D341Med (cell line): ENCODE results near the gene TMEM88.

Experiments
- DNase-seq: peaks from one replicate; pipeline ENCODE4 v3.0.0; 2012; ENCODE audit warnings: low spot score

The TMEM88 gene

DNA sequence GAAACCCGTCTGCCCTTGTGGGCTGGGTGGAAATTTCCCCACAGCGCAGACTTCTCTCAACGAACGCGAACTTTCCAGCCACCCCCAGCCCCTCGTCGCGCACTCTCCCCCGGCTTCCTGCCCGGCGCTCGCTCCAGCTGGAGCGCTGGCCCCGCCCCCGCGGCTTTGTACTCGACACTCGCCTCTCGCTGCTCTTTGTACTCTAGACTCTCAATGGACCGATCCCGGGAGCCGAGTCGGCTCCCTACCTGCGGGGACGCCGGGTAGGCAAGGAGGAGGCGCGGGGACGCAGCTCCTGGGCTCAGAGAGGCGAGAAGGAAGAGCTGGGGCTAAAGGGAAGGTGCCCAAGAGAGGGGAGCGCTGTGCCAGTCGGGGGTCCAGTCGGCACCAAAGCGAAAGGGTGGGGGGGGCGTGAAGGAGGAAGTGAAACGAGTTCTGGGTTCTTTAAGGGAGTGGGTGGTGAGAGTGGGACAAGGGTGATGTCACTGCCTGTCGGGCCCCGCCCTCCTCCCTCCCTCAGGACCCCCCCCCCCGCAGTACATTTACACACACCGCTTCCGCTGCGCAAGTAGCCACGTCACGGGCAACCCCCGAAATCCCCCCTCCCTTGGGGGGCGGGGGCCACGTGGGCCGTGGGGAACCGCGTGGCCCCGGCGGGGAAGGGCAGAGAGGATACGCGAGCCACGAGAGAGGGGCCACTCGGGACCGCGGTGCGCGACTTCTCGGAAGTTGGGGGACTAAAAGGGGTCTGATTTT is 11.2 kb upstream of the TMEM88 start:
- DNase-seq: peak; percentile 58

DNA sequence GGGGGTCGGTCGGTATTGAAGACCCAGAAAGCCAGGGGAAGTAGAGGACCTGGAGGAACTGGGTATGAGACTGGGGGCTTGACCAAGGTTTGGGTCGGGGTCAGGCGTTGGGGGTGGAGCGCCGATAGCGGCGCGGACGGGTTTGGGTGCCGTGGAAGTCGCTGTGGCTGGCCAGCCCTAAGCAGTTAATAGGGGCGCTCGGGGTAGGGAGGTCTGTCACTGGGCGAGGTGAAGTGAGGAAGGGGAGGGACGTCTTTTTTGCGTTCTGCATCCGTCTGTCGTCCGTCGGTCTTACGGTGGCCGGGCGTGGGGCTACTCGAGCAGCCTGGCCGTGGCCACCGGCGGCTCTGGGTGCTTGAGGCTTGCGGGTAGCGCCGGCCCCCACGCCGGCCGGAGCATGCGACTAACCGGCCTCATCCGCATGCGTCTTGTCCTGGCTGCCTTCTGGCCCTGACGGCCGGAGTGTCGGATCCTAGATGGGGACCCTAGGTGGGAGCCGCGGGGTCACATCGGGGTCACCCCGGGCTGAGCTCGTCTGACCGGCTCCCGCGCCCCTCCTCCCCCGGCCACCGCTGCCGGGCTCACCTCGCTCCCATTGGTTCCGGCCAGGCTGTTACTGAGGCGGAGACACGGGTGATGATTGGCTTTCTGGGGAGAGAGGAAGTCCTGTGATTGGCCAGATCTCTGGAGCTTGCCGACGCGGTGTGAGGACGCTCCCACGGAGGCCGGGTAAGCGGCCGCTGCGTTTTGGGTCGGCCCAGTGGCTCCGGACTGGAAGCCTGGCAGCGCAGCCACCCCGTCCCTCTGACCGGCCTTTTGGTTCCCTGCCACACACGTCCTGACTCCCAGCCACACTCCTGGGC is 10.3 kb upstream of the TMEM88 start:
- peak; percentile 79 for DNase-seq

DNA sequence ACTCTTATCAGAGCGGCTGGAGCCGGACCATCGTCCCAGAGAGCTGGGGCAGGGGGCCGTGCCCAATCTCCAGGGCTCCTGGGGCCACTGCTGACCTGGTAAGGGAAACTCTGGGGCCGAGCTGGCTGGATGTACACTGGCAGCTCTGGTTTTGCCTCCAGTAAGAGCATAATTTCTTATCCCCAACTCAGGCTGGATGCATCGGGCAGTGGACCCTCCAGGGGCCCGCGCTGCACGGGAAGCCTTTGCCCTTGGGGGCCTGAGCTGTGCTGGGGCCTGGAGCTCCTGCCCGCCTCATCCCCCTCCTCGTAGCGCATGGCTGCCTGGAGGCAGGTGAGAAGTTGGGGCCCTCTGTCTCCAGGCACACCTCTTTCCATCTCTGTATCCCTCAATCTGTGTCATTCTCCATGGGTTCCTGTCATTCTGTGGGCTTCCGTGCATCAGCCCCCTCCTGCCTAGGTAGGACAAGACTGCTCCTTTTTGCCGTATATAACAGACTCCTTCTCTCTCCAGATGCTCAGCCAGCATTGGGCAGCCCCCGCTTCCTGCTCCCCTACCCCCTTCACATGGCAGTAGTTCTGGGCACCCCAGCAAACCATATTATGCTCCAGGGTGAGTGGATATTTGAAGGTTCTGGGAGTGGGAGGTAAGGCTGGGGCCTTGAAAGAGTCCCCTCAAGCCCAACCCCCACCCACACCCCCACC is 9.4 kb upstream of the TMEM88 start:
- DNase-seq: no peak

DNA sequence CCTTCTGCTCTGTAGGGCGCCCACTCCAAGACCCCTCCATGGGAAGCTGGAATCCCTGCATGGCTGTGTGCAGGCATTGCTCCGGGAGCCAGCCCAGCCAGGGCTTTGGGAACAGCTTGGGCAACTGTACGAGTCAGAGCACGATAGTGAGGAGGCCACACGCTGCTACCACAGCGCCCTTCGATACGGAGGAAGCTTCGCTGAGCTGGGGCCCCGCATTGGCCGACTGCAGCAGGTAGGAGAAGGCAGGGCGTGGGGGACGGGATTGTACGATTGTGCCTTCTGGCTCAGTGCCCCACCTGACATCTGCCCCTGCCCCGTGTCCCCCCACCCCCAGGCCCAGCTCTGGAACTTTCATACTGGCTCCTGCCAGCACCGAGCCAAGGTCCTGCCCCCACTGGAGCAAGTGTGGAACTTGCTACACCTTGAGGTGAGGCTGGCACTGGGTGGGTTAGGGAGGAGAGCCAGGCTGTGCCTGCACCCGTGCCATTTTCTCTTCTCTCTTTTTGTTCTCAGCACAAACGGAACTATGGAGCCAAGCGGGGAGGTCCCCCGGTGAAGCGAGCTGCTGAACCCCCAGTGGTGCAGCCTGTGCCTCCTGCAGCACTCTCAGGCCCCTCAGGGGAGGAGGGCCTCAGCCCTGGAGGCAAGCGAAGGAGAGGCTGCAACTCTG is 8.7 kb upstream of the TMEM88 start:
- no peak for DNase-seq

DNA sequence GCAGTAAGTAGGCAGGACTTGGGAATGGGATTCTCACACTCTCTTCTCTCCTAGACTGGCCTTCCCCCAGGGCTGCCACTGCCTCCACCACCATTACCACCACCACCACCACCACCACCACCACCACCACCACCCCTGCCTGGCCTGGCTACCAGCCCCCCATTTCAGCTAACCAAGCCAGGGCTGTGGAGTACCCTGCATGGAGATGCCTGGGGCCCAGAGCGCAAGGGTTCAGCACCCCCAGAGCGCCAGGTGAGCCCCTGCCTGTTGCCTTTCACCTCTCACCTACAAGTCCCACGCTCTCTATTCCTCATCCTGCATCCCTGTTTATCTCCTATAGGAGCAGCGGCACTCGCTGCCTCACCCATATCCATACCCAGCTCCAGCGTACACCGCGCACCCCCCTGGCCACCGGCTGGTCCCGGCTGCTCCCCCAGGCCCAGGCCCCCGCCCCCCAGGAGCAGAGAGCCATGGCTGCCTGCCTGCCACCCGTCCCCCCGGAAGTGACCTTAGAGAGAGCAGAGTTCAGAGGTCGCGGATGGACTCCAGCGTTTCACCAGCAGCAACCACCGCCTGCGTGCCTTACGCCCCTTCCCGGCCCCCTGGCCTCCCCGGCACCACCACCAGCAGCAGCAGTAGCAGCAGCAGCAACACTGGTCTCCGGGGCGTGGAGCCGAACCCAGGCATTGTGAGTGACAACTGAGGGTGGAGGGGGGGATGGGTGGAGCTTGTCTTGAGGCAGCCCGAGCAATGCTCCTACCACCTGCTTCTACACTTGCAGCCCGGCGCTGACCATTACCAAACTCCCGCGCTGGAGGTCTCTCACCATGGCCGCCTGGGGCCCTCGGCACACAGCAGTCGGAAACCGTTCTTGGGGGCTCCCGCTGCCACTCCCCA is 7.9 kb upstream of the TMEM88 start:
- no peak for DNase-seq

DNA sequence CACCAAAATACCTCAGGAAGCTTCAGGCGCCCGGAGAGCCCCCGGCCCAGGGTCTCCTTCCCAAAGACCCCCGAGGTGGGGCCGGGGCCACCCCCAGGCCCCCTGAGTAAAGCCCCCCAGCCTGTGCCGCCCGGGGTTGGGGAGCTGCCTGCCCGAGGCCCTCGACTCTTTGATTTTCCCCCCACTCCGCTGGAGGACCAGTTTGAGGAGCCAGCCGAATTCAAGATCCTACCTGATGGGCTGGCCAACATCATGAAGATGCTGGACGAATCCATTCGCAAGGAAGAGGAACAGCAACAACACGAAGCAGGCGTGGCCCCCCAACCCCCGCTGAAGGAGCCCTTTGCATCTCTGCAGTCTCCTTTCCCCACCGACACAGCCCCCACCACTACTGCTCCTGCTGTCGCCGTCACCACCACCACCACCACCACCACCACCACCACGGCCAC is 6.7 kb upstream of the TMEM88 start:
- no peak for DNase-seq

DNA sequence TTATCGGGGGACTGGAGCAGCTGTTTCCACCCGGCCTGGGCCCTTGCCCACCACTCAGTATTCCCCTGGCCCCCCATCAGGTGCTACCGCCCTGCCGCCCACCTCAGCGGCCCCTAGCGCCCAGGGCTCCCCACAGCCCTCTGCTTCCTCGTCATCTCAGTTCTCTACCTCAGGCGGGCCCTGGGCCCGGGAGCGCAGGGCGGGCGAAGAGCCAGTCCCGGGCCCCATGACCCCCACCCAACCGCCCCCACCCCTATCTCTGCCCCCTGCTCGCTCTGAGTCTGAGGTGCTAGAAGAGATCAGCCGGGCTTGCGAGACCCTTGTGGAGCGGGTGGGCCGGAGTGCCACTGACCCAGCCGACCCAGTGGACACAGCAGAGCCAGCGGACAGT is 6.1 kb upstream of the TMEM88 start:
- DNase-seq: no peak

DNA sequence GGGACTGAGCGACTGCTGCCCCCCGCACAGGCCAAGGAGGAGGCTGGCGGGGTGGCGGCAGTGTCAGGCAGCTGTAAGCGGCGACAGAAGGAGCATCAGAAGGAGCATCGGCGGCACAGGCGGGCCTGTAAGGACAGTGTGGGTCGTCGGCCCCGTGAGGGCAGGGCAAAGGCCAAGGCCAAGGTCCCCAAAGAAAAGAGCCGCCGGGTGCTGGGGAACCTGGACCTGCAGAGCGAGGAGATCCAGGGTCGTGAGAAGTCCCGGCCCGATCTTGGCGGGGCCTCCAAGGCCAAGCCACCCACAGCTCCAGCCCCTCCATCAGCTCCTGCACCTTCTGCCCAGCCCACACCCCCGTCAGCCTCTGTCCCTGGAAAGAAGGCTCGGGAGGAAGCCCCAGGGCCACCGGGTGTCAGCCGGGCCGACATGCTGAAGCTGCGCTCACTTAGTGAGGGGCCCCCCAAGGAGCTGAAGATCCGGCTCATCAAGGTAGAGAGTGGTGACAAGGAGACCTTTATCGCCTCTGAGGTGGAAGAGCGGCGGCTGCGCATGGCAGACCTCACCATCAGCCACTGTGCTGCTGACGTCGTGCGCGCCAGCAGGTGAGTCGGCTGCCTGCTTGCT is 5.6 kb upstream of the TMEM88 start:
- DNase-seq: no peak

DNA sequence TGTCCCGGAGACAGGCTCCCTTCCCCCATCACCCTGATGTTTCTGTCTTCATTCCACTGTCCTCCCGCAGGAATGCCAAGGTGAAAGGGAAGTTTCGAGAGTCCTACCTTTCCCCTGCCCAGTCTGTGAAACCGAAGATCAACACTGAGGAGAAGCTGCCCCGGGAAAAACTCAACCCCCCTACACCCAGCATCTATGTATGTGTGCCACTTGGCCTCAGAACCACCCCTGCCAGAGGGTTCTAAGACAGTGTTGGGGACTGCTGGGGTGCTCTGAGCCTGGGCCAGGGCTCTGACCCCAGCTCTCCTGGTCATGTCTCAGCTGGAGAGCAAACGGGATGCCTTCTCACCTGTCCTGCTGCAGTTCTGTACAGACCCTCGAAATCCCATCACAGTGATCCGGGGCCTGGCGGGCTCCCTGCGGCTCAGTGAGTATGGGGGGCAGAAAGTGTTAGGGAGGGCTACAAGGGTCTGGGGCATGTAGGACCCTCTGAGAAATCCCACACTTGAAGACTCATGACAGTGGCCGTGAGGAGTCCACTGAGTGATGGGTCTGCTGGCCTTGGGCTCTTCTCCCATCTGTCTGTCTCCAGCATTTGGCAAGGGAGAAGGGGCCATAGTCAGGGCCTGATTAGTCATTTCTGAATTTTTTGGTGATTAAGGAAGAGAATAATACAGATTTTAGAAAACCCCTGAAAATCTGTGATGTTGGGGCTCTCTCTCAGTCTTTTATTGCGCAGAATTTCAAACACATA is 4.9 kb upstream of the TMEM88 start:
- no peak for DNase-seq

DNA sequence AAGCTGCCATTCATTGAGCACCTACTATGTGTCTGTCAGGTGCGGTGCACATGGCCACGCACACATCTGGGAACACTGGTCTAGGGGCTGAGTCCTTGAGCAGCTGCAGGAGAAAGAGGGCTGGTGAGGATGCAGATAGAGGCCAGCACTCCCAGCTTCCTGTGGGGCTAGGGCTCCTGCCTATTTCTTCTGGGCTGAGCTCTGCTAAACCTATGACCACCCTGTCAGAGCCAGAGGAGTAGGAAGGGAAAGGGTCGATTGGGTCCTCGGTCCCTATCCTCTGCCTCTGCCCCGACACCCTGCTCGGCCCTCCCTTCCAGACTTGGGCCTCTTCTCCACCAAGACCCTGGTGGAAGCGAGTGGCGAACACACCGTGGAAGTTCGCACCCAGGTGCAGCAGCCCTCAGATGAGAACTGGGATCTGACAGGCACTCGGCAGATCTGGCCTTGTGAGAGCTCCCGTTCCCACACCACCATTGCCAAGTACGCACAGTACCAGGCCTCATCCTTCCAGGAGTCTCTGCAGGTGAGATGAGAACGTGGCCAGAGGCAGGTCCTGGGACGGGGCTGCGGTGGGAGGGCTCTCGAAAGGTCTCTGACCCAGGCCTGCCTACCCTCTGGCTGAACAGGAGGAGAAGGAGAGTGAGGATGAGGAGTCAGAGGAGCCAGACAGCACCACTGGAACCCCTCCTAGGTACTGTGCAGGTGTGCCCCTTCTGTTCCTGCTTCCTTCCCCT is 4.0 kb upstream of the TMEM88 start:
- no peak for DNase-seq

DNA sequence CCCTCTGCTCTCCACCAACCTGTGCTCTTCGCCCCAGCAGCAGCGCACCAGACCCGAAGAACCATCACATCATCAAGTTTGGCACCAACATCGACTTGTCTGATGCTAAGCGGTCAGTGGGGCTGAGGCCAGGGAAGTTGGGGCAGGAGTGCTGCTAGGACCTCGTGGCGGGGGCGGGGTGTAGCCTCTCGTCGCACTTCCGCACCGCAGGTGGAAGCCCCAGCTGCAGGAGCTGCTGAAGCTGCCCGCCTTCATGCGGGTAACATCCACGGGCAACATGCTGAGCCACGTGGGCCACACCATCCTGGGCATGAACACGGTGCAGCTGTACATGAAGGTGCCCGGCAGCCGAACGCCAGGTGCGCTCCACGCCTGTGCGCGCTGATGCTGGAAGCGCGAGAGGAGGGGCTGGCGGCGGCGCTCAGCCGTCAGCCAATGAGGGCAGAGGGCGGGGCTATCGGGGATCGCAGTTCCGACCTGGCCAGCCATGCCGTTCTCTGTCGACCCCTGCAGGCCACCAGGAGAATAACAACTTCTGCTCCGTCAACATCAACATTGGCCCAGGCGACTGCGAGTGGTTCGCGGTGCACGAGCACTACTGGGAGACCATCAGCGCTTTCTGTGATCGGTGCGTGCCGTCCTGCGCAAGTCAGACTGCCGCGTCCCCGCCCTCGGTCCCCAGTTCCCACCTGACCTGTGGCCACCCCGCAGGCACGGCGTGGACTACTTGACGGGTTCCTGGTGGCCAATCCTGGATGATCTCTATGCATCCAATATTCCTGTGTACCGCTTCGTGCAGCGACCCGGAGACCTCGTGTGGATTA is 3.2 kb upstream of the TMEM88 start:
- DNase-seq: peak; percentile 87

DNA sequence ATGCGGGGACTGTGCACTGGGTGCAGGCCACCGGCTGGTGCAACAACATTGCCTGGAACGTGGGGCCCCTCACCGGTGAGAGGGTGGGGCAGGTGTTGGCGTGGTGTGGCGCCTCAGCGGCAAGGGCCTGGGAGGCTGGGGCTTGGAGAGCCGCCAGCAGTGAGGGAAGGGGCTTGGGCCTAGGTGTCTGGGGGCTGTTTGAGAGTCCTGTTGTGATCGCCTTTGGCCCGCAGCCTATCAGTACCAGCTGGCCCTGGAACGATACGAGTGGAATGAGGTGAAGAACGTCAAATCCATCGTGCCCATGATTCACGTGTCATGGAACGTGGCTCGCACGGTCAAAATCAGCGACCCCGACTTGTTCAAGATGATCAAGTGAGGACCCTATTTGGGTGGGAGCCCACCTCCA is 2.6 kb upstream of the TMEM88 start:
- DNase-seq: no peak

DNA sequence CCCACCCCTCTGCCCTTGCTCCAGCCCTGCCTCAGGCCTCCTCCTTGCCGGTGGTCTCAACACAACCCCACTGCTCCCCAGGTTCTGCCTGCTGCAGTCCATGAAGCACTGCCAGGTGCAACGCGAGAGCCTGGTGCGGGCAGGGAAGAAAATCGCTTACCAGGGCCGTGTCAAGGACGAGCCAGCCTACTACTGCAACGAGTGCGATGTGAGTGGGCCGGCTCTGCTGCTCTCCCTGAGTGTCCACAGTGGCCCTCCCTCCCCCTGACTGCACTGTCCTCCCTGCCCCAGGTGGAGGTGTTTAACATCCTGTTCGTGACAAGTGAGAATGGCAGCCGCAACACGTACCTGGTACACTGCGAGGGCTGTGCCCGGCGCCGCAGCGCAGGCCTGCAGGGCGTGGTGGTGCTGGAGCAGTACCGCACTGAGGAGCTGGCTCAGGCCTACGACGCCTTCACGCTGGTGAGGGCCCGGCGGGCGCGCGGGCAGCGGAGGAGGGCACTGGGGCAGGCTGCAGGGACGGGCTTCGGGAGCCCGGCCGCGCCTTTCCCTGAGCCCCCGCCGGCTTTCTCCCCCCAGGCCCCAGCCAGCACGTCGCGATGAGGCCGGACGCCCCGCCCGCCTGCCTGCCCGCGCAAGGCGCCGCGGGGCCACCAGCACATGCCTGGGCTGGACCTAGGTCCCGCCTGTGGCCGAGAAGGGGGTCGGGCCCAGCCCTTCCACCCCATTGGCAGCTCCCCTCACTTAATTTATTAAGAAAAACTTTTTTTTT is 1.8 kb upstream of the TMEM88 start:
- no peak for DNase-seq

DNA sequence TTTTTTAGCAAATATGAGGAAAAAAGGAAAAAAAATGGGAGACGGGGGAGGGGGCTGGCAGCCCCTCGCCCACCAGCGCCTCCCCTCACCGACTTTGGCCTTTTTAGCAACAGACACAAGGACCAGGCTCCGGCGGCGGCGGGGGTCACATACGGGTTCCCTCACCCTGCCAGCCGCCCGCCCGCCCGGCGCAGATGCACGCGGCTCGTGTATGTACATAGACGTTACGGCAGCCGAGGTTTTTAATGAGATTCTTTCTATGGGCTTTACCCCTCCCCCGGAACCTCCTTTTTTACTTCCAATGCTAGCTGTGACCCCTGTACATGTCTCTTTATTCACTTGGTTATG is 1.2 kb upstream of the TMEM88 start:
- DNase-seq: no peak

DNA sequence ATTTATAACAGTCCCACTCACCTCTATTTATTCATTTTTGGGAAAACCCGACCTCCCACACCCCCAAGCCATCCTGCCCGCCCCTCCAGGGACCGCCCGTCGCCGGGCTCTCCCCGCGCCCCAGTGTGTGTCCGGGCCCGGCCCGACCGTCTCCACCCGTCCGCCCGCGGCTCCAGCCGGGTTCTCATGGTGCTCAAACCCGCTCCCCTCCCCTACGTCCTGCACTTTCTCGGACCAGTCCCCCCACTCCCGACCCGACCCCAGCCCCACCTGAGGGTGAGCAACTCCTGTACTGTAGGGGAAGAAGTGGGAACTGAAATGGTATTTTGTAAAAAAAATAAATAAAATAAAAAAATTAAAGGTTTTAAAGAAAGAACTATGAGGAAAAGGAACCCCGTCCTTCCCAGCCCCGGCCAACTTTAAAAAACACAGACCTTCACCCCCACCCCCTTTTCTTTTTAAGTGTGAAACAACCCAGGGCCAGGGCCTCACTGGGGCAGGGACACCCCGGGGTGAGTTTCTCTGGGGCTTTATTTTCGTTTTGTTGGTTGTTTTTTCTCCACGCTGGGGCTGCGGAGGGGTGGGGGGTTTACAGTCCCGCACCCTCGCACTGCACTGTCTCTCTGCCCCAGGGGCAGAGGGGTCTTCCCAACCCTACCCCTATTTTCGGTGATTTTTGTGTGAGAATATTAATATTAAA is 638 bp upstream of the TMEM88 start:
- no peak for DNase-seq

DNA sequence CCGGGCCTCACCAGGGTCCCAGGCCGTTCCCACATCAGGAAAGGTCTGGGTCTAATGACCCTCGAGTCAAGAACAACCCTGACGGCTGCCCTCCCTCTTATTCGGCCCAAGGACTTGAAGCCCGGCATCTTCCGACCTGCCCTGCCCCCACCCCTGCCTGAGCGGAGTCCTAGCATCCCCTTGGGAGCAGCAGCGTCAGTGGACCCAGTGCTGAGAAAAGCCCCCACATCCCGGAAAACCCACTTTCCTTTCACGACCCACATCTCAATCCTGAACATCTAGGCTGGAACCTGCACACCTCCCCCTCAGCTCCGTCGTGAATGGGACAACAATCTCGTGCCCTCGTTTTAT is 769 bp downstream of the TMEM88 start:
- DNase-seq: no peak
